GM21381 (cell line): ENCODE results near the gene TOB2.

Source experiments
- ATAC-seq: cut with Tn5 transposase; IDR thresholded peaks from one replicate; pipeline ENCODE4 v1.9.1; 2021; ENCODE audit warnings: mild to moderate bottlenecking, moderate library complexity; ENCODE audit not compliant: unreplicated experiment

The TOB2 gene

GRCh38 chr22:41394012-41394356 is 52.6 kb downstream of the TOB2 start:
- ATAC-seq = no peak

GRCh38 chr22:41387341-41387740 is 59.3 kb downstream of the TOB2 start:
- no peak for ATAC-seq

- ATAC-seq = no peak
Measured at GRCh38 chr22:41384128-41384527, 62.5 kb downstream of the TOB2 start.
